ENCODE measurements around the gene DNAH6. TPM values are rescaled to one million over a fixed set of nuclear protein-coding genes. Genes with fewer than 3 reads are reported as not detected.
"Not testable (repeated sequence)": the region's sequence is repeated elsewhere in the genome, so short reads cannot be mapped to it uniquely, and the experiment has no call there.

DNAH6 gene
- total RNA-seq, 1 donor from 2014 or later = 0.08 TPM

DNA sequence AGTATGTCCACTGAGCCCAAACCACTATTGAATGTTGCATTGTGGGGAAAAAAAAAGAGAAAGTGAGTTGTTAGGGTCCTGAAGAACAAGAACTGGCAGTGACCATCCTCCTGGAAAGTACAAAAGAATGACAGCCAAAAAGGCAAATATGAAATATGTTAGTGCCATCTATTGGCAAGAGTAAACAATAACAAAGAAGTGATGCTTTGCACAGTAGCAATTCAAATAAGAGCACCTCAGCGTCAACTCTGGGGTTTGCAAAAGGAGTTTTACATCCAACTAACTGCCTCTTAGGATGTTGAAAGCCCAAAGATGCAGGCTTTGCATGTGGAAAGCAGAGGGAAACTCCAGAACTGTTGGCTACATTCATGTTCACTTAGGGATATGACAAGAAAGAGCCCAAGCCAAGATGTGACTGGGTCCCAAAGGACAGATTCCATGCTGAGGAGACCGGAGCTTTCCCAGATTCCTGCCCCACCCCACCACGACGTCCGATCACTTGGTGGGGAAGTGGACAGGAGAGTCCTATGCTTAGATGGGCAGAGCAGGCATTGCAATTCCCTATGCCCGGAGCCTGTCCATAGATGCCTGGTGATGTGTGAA lies 349.0 kb downstream of the DNAH6 start:
- no peak for ATAC-seq (ENCODE audit: poor library complexity)
- DNase-seq = no peak
- intact Hi-C loops (cut with DNase I) = no loop called here

DNA sequence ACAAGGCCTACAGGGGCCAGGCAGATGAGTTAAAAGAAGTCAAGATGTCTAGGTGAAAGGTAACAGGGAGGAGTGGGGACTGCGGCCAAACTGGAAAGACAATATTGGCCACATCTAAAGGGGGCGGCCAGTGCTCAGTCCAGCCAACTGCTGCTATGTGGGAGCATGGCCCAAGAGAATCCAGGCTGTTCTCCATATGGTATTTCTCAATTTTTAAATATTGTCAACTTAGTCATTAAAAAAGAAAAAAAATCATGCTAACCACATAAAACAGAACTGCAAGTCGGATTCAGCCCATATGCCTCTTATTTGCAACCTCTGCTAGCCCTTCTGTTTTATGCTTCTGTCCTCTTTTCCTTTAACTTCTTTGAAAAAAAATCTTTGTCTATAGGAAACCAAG lies 349.8 kb downstream of the DNAH6 start:
- DNase-seq = no peak
- ATAC-seq (ENCODE audit: poor library complexity) = no peak
- intact Hi-C loops (cut with DNase I) = no loop called here

DNA sequence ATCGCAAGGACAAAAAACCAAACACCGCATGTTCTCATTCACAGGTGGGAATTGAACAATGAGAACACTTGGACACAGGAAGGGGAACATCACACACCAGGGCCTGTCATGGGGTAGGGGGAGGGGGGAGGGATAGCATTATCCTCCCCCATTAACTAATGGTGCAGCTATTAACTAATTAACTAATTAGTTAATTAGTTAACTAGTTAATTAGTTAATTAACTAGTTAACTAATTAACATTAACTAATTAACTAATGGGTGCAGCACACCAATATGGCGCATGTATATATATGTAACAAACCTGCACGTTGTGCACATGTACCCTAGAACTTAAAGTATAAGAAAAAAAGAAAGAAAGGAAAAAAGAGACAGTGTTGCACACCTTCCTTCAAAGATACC lies 352.0 kb downstream of the DNAH6 start:
- DNase-seq; ATAC-seq (ENCODE audit: poor library complexity); intact Hi-C loops (cut with DNase I): not testable (repeated sequence)

Other genes starting within 250 kb of the DNAH6 start
- gene SUCLG1, start 57.2 kb upstream of the DNAH6 start, total RNA-seq = 312 TPM